ENCODE data around the gene PTPN11.
"Not testable (repeated sequence)": the region's sequence is repeated elsewhere in the genome, so short reads cannot be mapped to it uniquely, and the experiment has no call there.

PTPN11 gene

GRCh38 chr12:112409906-112410244, 8.9 kb upstream of the PTPN11 start:
- DNase-seq: no peak

GRCh38 chr12:112413855-112414625, 4.7 kb upstream of the PTPN11 start:
- DNase-seq: no peak

GRCh38 chr12:112415457-112415856, 3.3 kb upstream of the PTPN11 start:
- not testable (repeated sequence) for DNase-seq

- DNase-seq: no peak
Measured at GRCh38 chr12:112418273-112418607, 507 bp upstream of the PTPN11 start.

GRCh38 chr12:112419297-112420133, 768 bp downstream of the PTPN11 start:
- DNase-seq: no peak

- DNase-seq: no peak
Measured at GRCh38 chr12:112420740-112421139, 2.0 kb downstream of the PTPN11 start.

GRCh38 chr12:112421363-112421762, 2.6 kb downstream of the PTPN11 start:
- DNase-seq: no peak

- DNase-seq: no peak
Measured at GRCh38 chr12:112422531-112422930, 3.8 kb downstream of the PTPN11 start.

GRCh38 chr12:112424126-112424525, 5.4 kb downstream of the PTPN11 start:
- DNase-seq: no peak

- no peak for DNase-seq
Measured at GRCh38 chr12:112425582-112426382, 7.0 kb downstream of the PTPN11 start.

GRCh38 chr12:112427760-112428159, 9.0 kb downstream of the PTPN11 start:
- DNase-seq: no peak

- DNase-seq: no peak
Measured at GRCh38 chr12:112430929-112431328, 12.2 kb downstream of the PTPN11 start.

- no peak for DNase-seq
Measured at GRCh38 chr12:112431965-112432364, 13.2 kb downstream of the PTPN11 start.

GRCh38 chr12:112433551-112433950, 14.8 kb downstream of the PTPN11 start:
- DNase-seq: no peak

- not testable (repeated sequence) for DNase-seq
Measured at GRCh38 chr12:112438645-112439044, 19.9 kb downstream of the PTPN11 start.

GRCh38 chr12:112439769-112440168, 21.0 kb downstream of the PTPN11 start:
- no peak for DNase-seq

GRCh38 chr12:112440653-112441052, 21.9 kb downstream of the PTPN11 start:
- DNase-seq: not testable (repeated sequence)

GRCh38 chr12:112443916-112444315, 25.2 kb downstream of the PTPN11 start:
- DNase-seq: no peak

- no peak for DNase-seq
Measured at GRCh38 chr12:112446008-112446725, 27.4 kb downstream of the PTPN11 start.

GRCh38 chr12:112447106-112447505, 28.4 kb downstream of the PTPN11 start:
- no peak for DNase-seq

GRCh38 chr12:112448165-112448564, 29.4 kb downstream of the PTPN11 start:
- not testable (repeated sequence) for DNase-seq

- no peak for DNase-seq
Measured at GRCh38 chr12:112450725-112451124, 32.0 kb downstream of the PTPN11 start.

GRCh38 chr12:112456029-112456428, 37.3 kb downstream of the PTPN11 start:
- no peak for DNase-seq
